SK-N-MC (cell line): ENCODE data around the gene SEC16B.

Source experiments
- EZH2 ChIP-seq: fragments of 200-600 bp; sonication (generic); IDR thresholded peaks from one replicate; pipeline ENCODE4 v1.6.1; 2017; ENCODE audit warnings: antibody characterized with exemption
- POLR2AphosphoS5 ChIP-seq: IDR thresholded peaks from 2 replicates; pipeline ENCODE4 v1.6.1; 2012; ENCODE audit warnings: mild to moderate bottlenecking, low read depth, low read length, borderline replicate concordance

- TF ChIP-seq EZH2 (no peak), POLR2AphosphoS5 (no peak)
These were observed 27.9 kb downstream of the SEC16B start for GRCh38 chr1:177941976-177942375.
